HG02973 (cell line): Measurements from ENCODE around the gene ADORA1.

Experiments used
- ATAC-seq: cut with Tn5 transposase; IDR thresholded peaks from one replicate; pipeline ENCODE4 v1.9.1; 2021; ENCODE audit warnings: moderate library complexity; ENCODE audit not compliant: unreplicated experiment

The ADORA1 gene

DNA sequence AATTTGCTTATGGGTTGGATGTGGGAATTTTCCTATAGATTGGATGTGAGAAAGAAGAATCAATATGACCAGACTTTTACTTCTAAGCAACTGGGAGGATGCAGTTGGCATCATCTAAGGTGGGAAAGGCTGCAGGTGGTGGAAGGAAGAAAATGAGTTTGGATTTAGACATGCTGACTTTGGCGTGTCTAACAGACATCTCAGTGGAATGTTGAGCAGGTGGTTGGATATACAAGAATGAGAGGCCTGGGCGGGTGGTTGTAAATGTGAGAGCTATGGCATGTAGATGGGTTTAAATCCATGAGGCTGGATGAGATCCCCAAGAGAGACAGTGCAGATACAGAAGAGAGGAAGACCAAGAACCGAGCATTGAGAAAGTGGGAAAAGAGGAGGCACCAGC is 10.5 kb downstream of the ADORA1 start:
- ATAC-seq, result no peak

DNA sequence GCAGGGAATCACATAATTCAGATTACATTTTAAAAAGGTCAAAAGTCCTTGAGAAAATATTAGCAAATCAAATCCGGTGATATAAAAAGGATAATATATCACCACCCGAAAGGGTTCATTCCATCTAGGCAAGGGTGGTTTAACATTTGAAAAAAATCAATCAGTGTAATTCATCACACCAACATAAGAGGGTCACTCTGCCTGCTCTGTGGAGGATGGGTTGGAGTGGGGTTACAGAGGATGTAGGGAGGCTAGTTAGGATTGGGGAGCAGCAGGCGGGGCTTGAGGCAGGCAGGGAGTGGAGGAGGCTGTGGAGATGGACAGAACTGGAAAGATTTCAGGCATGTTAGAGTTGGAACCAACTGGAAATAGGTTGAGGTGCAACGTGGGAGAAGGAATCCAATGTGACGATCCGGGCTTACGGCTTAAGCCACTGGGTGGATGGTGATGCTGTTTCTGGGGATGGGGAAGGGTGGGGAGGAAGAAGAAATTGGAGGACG is 12.5 kb downstream of the ADORA1 start:
- no peak for ATAC-seq

- ATAC-seq, result no peak
Observed at GRCh38 chr1:203140743-203141520, 13.4 kb downstream of the ADORA1 start.

- ATAC-seq, result no peak
Observed at GRCh38 chr1:203142124-203142523, 14.6 kb downstream of the ADORA1 start.

DNA sequence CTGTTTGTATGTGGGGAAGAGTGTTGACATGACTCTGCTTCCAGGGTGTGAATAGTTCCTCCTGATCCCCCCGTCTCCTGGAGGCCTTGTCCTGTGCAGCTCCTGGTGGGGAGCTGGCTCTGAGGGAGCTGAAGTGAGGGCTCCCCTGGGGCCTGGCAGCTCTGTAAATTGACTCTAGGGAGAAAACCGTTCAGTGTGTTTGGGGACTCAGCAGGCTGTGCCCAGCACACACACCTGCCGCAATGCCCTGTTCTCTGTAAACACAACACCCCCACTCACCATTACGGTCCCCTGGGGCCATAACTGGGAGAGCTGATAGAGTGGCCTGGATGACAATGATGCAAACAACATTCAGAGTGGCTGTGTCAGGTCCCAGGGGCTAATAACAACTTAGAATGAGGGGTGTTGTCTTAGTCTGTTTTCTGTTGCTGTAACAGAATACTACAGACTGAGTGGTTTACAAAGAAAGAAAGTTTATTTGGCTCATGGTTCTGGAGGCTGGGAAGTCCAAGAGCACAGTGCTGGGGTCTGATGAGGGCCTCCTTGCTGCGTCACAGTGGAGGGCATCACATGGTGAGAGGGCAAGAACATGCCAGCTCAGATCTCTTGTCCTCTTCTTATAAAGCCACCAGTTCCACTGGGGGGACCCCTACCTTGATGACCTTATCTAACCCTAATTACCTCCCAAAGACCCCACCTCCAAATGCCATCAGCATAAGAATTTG is 15.3 kb downstream of the ADORA1 start:
- ATAC-seq, result no peak

- no peak for ATAC-seq
Observed at GRCh38 chr1:203143641-203144040, 16.1 kb downstream of the ADORA1 start.

DNA sequence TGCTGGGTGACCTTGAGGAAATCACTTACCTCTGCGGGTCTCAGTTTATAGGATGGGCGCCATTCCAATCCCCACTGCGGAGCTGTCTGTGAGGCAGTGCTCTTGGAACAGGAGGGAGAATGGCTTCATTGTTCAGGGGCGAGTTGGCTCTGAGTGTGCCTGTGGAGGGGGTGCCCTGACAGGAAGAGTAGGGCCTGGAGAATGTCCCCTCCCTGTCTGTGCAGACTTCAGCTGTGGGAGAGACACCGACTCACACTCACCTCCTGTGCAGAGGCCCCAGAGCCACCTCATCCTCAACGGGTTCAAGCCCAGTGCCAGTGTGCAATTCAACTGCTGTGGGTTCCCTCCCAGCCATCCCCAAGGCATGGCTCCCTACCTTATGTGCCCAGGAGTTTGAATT is 17.1 kb downstream of the ADORA1 start:
- no peak for ATAC-seq

- no peak for ATAC-seq
Observed at GRCh38 chr1:203145321-203146041, 18.0 kb downstream of the ADORA1 start.

DNA sequence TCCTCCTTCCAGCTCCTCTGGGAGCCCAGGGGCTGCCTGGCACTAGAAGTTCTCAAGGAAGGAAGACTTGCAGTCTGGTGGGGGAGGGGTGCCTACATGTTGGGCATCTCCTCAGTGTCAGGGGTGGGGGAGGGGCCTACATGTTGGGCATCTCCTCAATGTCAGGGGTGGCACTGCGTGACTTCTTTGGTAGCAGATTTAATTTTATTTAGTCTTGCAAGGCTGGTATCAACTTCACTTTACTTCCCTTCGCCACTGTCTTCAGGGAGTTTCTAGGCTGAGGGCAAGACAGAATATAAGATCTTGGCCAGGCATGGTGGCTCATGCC is 18.5 kb downstream of the ADORA1 start:
- ATAC-seq, result no peak

GRCh38 chr1:203146537-203146936 is 19.0 kb downstream of the ADORA1 start:
- no peak for ATAC-seq

GRCh38 chr1:203147376-203147775 is 19.9 kb downstream of the ADORA1 start:
- ATAC-seq, result no peak

- ATAC-seq, result no peak
Observed at GRCh38 chr1:203148127-203148526, 20.6 kb downstream of the ADORA1 start.

GRCh38 chr1:203148579-203148978 is 21.1 kb downstream of the ADORA1 start:
- no peak for ATAC-seq

- ATAC-seq, result no peak
Observed at GRCh38 chr1:203149188-203149840, 21.8 kb downstream of the ADORA1 start.

DNA sequence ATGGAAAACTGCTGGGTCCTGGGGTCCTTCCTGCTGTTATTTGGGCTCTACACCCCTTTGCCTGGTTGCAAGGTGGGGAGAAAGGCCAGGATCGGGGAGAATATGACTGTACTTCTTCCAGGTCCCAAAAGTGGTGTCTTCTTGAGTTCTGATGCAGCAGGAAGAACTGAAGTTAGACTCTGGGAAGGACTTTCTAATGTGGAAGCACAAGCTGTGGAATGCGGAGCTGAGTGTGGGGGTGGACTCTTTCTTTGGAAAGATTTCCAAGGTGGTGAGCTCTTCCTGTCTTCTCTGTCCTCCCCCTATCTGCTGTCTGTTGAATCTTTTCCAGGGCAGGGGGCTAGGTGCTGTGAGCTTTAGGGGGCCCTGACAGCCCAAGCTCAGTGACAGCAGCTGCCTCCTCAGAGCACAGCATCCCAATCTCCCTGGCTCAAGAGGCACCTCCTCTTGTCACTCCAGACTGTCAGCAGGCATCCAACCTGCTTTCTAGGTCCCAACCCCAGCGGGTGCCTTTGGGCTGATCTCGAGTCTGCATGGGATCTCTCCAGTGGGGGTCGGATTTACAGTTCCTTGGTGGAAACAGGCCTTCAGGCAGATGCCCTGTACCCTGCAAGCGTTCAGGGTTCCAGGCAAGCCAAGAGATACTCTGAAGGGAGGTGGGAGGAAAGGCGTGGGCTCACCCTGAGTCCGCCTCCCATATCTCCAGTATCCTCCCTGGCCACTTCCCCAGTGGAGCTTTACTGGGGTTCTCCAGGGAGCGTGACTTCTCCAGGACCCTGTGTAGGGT is 23.2 kb downstream of the ADORA1 start:
- no peak for ATAC-seq

GRCh38 chr1:203151362-203152157 is 24.0 kb downstream of the ADORA1 start:
- ATAC-seq, result no peak

DNA sequence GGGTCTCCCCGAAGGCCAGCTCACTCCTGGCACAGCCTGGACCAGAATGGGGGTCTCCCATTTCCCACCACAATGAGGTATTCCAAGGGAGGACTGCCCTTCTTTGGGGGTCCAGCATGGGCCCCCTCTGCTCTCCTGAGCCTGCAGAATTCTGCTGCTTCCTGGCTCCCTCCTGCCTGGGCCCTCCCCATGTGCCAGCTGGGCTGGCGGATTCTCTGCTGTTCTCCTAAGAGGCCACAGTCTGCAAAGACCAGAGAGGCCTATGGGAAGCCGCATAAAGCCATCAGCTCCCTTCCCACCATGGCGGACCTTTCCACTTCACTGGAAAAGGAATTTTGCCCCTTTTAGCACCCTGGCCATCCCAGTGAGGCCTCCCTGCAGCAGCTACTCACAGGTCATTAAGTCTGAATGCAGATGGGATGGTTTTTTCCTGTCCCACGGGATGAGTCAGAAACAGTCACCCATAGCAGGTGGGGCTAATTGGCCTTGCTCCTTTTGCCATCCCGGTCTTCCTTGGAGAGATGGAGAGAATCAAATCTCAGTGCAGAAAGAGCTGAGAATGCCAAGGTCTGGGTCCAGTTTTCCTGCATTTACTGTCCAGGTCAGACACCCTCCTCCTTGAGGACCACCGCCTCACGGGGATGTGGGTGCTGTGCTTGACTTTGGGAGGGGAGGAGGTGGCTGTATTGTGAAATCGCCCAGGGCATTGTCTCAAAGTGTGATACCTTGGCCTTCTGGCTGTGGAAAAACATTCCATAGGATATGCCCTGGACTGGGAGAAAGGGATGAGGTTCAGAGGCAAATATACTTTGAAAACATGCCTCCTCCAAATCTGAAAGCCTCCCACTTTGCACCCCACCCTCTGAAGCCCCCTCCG is 24.9 kb downstream of the ADORA1 start:
- ATAC-seq, result no peak

DNA sequence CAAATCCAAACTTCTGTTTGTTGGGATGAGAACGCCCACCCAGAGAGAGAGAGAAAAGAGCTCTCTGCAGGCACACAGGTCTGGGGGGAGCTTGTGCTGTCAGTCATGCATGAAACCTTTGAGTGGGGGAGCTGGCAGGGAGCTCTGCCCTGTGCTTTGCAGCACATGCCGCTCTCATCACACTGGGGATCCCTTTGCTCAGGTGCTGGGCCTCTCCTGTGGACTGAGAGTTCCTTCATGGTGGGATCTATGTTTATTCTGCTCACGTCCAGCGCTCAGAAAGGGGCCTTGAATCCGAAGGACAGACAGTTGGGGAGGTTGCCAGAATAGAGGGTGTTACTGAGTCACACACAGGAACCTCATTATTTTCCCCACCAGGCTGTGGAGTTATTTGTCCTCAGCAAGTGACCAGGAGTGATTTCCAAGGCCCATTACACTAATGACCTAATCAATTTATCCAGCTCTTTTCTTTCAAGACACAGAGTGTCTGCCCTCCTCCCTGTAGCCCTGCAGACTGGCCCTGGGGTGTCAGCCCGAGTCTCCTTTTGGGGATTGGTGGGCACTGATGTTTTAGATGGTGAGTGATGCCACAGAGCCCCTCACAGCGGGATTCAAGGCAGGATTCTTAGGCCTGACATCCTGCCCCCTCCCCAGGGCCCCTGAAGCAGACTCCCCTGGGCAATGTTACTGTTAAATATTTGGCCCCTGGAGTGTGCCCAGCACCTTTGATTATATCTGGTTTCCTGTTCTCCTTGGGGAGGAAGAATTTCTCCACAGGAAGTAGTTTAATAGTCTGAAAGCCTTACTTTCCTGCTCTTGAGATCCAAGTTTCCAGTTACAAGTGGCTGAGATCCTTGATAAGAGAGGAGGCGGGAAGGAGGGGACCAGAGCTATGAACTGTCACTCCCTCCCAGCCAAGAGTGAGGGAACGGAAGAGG is 25.8 kb downstream of the ADORA1 start:
- no peak for ATAC-seq
